ENCODE results near the gene NAP1L3. TPM values are rescaled to one million over a fixed set of nuclear protein-coding genes. Genes with fewer than 3 reads are reported as not detected.

Gene NAP1L3, protein sequence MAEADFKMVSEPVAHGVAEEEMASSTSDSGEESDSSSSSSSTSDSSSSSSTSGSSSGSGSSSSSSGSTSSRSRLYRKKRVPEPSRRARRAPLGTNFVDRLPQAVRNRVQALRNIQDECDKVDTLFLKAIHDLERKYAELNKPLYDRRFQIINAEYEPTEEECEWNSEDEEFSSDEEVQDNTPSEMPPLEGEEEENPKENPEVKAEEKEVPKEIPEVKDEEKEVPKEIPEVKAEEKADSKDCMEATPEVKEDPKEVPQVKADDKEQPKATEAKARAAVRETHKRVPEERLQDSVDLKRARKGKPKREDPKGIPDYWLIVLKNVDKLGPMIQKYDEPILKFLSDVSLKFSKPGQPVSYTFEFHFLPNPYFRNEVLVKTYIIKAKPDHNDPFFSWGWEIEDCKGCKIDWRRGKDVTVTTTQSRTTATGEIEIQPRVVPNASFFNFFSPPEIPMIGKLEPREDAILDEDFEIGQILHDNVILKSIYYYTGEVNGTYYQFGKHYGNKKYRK
- 0.64 and 0.68 TPM in 2 replicates for total RNA-seq

DNA sequence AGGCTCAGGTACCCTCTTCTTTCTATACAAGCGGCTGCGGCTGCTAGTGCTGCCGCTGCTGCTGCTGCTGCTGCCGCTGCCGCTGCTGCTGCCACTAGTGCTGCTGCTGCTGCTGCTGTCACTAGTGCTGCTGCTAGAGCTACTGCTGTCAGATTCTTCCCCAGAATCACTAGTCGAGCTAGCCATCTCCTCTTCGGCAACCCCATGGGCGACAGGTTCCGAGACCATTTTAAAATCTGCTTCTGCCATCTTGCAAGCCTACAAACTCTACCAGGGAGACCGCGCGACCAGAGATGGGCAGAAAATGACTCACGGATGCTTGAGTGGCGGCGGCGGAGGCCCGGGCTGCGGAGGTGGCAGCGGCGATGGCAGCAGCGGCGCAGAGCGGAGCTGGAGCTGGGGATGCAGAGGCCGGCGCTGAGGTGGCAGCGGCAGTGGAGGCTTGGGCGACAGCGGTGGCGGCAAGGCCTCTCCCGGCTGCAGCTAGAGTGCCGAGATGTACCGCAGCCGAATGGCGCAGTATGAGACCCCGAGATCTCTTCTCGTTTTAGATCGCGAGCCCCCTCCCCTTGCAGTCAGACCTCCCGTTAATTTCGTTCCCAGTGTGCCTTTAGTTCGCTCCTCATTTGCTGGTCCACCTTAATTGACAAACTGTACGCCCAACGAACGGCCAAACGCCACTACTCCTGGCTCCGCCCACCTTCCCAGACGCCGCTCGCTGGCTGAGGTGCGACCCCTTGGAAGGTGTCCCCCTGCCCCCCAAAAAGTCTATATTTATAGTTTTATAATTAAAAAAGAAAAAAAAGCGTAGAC, at the start of gene NAP1L3:
Gene NAP1L3, minus strand, starts transcription at position 523 of the 813 bp plus-strand sequence. Its CDS starts 274 bp downstream, at position 249.
- intact Hi-C loops (cut with micrococcal nuclease): no loop called here

DNA sequence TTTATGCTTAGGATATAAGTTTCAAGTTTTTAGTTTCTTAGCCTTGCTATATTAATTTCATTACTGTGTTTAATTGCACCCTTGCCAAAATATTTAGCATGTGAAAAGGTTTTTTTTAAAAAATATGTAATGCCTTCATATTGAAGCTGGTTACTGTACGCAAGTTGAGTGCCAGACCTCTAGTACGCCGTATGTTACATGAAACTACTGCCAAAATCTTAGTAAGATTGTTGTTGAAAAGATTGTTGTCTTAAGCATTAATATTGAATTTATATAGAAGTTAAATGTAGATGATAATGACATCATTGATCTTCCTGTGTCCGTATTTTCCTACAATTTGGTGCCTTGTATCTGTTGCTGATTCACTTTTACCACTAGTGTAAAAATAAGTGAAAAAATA, 37.7 kb upstream of the NAP1L3 start:
- intact Hi-C loops (cut with micrococcal nuclease): no loop called here

DNA sequence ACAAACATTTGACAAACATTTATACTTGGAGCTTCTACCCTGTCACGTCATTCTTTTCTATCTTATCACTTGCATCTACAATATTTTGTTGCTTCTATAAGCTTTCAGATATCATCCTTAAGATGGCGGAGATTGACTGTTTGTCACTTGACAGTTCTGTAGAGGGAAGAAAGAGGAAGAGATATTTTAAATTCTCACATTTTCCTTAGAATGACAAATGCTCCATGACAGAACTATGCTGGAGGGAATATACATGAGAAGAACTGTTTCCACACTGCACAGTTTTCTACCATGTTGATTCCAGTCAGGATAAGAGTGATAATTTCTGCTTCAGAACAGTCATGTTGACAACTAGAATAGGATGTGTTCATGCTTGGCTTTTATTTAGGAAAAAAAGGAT, 30.3 kb upstream of the NAP1L3 start:
- intact Hi-C loops (cut with micrococcal nuclease): no loop called here

DNA sequence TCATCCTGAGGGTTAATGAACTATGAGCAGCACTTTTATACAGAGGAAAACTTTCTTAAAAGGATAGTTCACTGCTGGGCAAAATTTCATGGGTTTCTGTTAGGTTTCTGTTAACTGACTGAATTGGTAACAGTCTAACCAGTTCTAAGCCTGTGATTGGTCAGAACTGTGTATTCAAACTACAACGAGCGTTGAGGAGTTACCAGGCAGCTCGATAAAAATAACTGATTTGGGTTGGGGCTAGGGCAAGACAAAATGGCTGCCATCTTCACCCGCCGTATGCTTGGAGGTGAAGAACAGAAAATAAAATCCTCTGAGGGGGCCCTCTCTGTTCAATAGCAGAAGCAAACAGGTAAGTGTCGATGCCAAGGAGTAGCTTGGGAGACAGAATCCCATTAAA, 22.6 kb upstream of the NAP1L3 start:
- intact Hi-C loops (cut with micrococcal nuclease): no loop called here

DNA sequence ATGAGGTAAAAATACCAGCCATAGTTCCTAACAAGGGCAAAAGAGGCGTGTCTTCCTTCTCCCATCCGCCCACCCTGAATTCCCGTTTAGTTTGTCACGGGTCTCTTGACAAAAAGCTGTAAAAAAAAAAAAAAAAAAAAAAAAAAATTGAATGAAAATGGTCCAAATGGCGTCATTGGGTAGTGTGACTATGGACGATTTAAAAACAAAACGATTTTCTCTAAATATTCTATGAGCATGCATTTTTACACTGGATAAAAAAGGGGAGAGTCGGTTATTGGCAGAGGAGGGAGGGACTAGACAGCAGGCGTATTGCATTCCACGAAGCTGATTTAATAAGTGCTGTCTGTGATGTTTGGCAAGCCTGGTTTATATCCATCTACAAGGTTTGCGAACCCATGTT, 492 bp upstream of the NAP1L3 start, which contains the start of gene FAM133A:
Gene FAM133A, plus strand, starts transcription at position 338 of the 403 bp plus-strand sequence. CDS start 35,214 bp downstream, outside the sequence.
- intact Hi-C loops (cut with micrococcal nuclease): no loop called here

DNA sequence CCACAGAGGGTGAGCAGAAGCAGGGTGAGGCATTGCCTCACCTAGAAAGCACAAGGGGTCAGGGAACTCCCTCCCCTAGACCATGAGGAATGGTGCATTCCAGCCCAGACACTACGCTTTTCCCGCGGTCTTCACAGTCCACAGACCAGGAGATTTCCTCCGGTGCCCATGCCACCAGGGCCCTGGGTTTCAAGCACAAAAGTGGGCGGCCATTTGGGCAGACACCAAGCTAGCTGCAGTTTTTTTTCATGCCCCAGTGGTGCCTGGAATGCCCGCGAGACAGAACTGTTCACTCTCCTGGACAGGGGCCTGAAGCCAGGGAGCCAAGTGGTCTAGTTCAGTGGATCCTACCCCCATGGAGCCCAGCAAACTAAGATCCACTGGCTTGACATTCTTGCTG, 12.8 kb downstream of the NAP1L3 start:
- intact Hi-C loops (cut with micrococcal nuclease): no loop called here

DNA sequence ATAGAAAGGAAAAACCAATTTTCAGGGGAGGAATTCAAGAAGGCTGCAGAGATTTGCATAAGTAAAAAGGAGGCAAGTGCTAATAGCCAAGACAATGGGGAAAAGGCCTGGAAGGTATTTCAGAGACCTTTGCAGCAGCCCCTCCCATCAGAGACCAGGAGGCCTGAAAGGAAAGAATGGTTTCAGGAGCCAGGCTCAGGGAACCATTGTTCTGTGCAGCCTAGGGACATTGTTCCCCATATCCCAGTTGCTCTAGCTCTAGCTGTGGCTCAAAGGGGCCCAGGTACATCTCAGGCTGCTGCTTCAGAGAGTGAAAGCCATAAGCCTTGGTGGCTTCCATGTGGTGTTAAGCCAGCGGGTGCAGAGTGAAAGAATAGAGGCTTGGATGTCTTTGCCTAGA, 24.0 kb downstream of the NAP1L3 start:
- intact Hi-C loops (cut with micrococcal nuclease): no loop called here

DNA sequence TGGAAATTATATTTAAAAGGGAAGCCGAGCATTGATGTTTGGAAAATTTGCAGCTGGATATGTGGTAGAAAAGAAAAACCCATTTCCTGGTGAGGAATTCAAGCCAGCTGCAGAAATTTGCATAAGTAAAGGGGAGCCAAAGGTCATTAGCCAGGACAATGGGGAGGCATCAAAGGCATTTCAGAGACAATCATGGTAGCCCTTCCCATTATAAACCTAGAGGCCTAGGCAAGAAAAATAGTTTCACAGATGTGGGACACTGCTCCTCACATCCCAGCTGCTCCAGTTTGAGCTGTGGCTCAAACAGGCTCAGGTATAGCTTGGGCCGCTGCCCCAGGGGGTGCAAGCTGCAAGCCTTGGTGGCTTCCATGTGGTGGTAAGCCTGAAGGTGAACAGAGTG, 35.8 kb downstream of the NAP1L3 start:
- intact Hi-C loops (cut with micrococcal nuclease): no loop called here

Other genes with a start within 250 kb of the NAP1L3 start
- not detected in 2 replicates for gene FAM133A, start 628 bp upstream of the NAP1L3 start, total RNA-seq